Stimulated activated CD4-positive, alpha-beta T cell treated with anti-CD3 and anti-CD28 coated beads, Interleukin-1b, Interleukin-23, amount 100 ng/mL, for 48 hours (primary cell): ENCODE data around the gene ZNF865.
A peak's percentile ranks its signal among the peaks of the same experiment; 100 is the strongest.

Experiments used
- DNase-seq: peaks from one replicate; pipeline ENCODE4 v3.0.0-alpha.2; 2020

Gene ZNF865

GRCh38 chr19:55609326-55609725, 3.9 kb downstream of the ZNF865 start:
- no peak for DNase-seq

GRCh38 chr19:55611300-55611982, 6.0 kb downstream of the ZNF865 start:
- DNase-seq: no peak

- DNase-seq: no peak
These were observed 6.7 kb downstream of the ZNF865 start for GRCh38 chr19:55611983-55612645.

GRCh38 chr19:55613396-55613795, 7.9 kb downstream of the ZNF865 start:
- DNase-seq: no peak

GRCh38 chr19:55613930-55614710, 8.7 kb downstream of the ZNF865 start:
- DNase-seq: no peak

- DNase-seq: no peak
These were observed 9.5 kb downstream of the ZNF865 start for GRCh38 chr19:55614711-55615542.

- DNase-seq: no peak
These were observed 10.3 kb downstream of the ZNF865 start for GRCh38 chr19:55615543-55616394.

- DNase-seq: no peak
These were observed 11.0 kb downstream of the ZNF865 start for GRCh38 chr19:55616395-55616875.

GRCh38 chr19:55617426-55617825, 12.0 kb downstream of the ZNF865 start:
- no peak for DNase-seq

- DNase-seq: no peak
These were observed 13.0 kb downstream of the ZNF865 start for GRCh38 chr19:55618426-55618825.

- no peak for DNase-seq
These were observed 13.8 kb downstream of the ZNF865 start for GRCh38 chr19:55619286-55619685.

GRCh38 chr19:55620410-55621204, 15.2 kb downstream of the ZNF865 start:
- DNase-seq: peak; percentile 44

GRCh38 chr19:55621205-55621672, 15.8 kb downstream of the ZNF865 start:
- DNase-seq: no peak

GRCh38 chr19:55621673-55622231, 16.3 kb downstream of the ZNF865 start:
- no peak for DNase-seq

- DNase-seq: no peak
These were observed 17.0 kb downstream of the ZNF865 start for GRCh38 chr19:55622242-55622969.

GRCh38 chr19:55623130-55623529, 17.7 kb downstream of the ZNF865 start:
- DNase-seq: no peak

- no peak for DNase-seq
These were observed 18.1 kb downstream of the ZNF865 start for GRCh38 chr19:55623561-55623960.

GRCh38 chr19:55624109-55625003, 18.9 kb downstream of the ZNF865 start, which contains the start of gene ZNF784:
Gene ZNF784, minus strand, starts transcription at chr19:55624566. Its CDS starts 5 bp downstream, at chr19:55624561.
- peak; percentile 93 for DNase-seq

GRCh38 chr19:55625004-55625326, 19.5 kb downstream of the ZNF865 start:
- no peak for DNase-seq
